ELR (cell line): Measurements from ENCODE around the gene NRCAM.
"Not testable (repeated sequence)": the region's sequence is repeated elsewhere in the genome, so short reads cannot be mapped to it uniquely, and the experiment has no call there.

Source experiments
- DNase-seq: peaks from one replicate; pipeline ENCODE4 v3.0.0-alpha.2; 2015; ENCODE audit warnings: low read depth

NRCAM gene

DNA sequence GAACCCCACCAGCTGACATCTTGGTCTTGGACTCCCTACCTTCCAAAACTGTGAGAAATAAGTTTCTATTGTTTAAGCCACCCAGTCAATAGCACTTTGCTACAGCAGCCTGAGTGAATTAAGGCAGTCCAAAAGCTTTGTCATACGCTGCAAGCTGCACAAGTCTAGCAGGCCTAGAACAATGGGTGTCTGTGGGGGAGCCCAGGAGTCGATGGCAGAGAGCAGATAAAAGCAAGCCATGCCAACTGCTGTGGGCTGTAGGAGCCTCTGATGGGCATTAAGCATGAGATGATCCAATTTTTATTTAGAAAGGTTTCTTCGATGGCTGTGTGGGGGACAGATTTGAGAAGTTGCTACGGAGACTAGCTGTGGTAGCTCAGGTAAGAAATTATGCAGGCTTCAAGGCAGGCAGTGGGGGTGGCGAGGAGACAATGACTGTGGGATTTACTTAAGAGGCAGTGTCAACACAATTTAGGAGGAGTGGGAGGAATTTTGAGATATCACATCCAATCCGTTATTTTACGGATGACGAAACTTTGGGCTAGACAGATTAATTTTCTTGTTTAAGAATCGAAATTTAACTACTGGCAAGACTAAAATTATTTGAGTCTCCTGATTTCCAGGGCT lies 110.4 kb downstream of the NRCAM start:
- no peak for DNase-seq

DNA sequence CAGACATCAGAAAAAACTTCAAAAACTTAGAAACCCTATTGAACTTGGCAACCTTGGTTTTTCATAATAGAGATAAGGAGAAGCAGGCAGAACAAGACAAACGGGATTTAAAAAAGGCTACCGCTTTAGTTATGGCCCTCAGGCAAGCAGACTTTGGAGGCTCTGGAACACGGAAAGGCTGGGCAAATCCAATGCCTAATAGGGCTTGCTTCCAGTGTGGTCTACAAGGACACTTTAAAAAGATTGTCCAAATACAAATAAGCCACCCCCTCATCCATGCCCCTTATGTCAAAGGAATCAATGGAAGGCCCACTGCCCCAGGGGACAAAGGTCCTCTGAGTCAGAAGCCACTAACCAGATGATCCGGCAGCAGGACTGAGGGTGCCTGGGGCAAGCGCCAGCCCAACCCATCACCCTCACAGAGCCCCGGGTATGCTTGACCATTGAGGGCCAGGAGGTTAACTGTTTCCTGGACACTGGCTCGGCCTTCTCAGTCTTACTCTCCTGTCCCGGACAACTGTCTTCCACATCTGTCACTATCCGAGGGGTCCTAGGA lies 115.3 kb downstream of the NRCAM start:
- DNase-seq, result no peak

DNA sequence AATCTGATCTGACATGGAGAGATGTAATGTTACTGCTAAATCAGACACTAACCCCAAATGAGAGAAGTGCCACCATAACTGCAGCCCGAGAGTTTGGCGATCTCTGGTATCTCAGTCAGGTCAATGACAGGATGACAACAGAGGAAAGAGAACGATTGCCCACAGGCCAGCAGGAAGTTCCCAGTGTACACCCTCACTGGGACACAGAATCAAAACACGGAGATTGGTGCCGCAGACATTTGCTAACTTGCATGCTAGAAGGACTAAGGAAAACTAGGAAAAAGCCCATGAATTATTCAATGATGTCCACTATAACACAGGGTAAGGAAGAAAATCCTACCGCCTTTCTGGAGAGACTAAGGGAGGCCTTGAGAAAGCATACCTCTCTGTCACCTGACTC lies 115.8 kb downstream of the NRCAM start:
- DNase-seq, result not testable (repeated sequence)

DNA sequence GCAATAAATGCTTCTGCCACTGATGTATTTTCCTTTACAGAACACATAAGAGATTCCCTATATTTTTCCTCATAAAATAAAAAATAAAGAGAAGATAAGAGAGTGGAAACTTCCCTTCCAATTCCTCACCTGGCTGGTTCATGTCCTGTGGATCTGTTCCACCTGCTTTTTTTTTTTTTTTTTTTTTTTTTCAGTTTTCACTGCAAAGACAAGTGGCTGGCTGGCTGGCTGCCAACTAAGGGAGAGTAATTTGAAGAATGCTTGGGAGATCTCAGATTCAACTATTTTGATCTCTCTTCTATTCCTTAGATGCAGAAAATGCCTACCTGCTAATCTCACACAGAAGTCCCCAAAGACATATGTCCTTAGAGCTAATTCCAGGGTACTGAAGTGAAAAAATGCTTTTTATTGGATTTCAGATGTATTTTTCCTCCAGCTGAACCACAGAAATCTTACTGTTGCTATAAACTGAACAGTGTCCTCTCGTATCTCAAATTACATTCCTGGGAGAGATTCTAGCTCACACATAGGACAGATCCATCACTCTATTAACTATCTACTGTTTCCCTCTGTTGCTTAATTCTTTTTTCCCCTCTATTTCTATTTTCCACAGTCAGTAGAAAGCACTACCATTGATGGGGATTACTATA lies 120.8 kb downstream of the NRCAM start:
- DNase-seq, result no peak

DNA sequence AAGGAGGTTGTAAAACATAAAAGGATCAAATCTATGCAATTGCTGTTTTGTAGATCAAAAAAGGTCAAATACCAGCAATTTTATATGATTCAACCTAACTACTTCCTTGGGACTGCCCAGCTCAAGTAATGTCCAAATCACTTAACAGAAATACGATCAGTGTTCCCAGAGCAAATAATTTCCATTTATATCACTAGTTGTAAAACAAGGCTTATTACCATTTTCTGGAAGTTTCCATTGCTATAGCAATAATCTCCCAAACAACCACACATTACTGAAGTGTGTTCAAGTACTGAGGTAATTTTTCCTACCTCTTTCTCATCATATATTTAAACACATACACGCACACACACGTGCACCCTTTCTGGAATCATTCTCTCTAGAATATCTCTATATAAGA lies 123.3 kb downstream of the NRCAM start:
- no peak for DNase-seq

DNA sequence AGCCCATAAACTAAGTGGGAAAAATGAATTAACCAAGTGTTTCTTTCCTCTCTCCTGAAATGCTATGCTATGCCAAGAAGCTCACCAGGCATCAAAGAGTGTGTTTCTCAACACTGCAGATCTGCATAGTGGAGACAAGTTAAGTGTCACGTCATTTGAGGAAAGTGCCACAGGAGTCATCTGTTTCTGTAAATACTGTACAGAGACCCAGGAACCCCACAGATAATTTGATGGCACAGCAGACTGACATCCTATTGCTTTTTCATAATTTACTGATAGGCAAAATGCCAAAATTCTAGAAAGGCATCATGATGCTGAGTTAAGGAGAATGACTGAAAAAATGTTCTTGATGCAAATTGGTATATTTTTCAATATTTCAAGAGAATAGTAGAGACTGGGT lies 124.3 kb downstream of the NRCAM start:
- no peak for DNase-seq

DNA sequence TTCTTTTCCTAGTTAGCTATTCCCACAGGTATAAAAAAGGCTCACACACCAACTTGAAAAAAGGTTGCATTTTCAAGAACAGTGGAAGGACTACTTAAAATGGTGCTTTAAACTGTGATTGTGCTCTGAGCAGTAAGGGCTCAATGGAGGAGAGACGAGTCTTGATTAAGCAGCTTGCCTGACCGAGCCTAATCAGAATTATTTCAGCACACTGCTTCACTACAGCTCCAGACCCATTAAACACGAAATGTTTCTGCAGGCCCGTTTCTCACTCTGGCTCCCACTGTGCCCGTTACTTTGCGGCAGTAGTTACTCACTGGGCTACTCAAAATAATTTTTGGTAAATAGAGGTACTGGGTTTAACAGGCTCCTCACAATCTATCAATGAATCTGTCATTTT lies 126.0 kb downstream of the NRCAM start:
- DNase-seq, result no peak

DNA sequence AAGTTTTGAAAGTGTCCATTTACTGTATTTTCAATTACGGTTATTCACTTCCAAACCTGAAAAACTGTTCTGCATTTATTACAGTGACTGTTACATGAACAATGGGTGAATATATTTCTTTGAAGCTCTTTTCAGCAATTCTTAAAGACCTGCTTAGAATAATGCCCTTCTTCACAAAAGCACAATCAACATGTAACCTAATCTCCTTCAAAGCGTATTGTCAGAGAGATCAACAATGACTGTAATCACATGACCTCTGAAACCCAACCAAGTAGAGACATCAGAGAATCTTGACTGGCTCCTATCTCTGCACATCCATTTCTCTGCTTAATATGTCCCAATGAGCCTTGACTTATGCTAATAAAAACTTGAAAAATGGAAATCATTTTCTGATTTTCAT lies 126.7 kb downstream of the NRCAM start:
- DNase-seq, result no peak

DNA sequence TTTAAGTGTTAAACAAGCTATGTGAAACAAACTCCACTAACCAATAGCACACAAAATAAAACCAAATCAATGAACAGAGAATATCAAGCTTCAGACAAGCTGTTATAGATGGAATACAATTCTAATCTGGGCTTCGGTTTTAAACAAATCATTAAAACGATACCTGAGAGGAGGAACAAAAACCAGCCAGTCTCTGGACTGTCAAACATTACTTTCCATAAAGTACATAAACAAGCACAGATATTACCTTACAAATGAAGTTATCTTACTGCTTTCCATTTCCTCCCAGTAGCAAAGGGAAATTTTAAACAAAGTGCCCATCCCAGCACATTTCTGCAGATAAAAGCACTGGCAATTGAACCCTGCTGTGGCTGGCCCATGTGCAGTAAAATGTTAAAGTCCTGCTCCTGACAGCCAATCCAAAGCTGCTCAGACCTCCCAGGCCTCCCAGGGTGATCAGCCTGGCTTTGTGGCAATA lies 128.0 kb downstream of the NRCAM start:
- no peak for DNase-seq

DNA sequence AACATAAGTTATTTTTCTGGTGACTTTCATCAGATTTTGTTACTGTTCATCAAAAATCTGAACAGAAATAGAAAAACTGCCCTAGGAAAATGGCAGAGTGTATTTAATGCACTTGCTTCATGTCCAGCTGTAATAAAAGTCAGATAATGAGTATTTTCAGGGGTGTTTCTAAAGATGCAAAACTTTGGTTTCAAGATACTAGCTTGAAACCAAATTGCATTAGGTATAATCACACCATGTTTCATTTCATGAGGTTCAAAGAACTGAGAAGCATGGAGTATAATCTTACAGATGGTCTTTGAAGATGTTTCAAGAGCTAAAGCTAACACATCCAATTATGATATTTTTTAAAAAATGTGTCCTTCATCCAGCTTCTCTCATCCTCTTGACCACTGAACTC lies 128.9 kb downstream of the NRCAM start:
- no peak for DNase-seq

DNA sequence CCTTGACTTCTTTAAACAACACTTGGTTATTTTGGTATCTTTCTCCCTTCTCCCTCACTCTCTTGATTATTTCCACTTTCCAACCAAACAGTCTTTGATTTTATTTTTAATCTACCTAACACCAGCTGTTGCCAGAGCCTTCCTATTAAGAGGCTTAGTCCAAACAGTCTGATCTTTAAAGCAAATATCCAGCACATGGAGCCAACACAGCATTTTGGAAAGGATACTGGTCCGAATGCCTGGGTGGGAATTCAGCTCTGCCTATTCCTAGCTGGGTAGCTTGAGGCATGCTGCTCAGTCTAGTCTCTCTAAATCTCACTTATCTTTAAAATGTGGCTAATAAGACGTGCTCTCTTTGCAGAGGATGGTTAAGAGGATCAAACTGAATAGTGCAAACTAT lies 129.3 kb downstream of the NRCAM start:
- no peak for DNase-seq

DNA sequence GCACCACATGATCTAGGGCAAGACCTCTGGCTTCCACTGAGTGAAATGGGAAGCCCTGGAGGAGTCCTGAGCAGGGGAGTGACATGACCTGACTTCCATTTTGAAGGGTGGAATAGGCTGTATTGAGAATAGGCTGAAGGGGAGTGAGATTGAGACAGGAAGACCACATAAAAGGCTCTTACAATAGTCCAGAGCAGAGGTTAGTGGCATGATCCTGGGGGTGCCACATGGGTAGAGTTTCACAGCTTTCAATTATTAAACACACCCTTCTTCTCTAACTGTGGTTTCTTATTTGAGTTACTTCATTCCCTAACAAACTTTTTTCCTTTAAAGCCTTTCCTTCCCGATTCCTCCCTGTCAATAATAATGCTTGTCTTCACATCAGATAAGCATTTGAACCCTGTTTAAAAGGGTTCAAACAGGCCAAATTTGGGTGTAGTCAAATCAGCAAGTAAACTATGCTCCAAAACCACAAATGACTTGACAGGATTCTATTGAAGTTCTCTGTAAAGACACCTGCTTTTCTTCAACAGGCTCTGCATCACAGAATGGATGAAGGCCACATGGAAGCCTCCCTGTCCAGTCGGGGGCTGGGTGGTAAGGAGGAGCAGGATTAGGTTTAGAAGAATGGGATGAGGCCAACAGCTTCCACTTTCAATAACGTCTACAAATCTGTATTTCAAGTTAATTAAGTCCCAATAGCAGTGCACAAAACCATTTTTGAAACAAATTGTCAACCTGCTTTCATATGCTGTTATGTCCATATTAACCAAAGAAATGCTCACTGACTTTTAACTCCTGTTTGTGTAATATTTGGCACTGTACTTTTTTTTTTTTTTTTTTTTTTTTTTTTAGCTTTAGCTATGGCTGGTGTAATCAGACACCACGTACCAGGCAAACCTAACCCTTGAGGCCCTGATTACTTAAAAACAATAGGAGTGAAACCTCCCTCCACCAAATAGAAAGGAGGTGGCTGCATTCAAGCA lies 131.9 kb downstream of the NRCAM start:
- no peak for DNase-seq

DNA sequence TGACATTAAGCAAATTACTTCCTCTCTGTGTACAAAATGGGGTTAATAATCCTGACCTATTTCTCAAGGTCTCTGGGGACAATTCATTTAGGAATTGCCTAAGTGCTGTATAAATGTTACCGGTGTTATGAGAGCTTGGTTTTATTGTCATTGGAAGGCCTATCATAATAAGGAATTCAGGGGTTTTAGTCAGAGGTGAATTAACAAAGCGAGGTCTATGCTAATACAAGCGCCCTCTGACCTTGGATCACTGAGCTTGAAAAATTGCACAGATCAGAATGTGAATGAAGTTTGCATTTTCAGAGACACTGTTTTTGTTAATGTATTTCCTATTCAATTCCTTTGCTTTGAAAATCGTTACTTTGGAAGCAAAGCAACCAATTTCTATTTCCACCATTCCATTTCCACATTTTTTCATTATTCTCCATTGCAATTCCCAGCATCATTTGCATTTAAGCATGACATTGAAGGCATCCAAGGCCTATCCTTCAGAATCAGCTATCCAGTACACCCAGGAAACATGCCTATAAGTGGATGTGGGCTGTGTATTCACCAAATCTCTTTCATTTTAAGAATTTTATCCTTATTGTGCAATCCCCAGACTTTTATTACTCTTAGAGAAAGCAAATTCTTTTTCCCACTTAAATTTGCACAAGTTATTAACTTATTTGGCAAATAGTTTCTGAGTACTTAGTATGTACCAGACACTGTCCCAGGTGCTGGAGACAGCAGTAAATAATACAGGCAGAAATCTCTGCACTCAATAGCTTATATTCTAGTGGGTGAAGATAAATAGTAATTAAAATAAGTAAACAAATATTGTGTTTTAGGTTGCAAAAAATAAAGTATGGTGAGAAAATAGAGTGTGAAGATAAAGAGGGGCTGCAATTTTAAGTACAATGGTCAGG lies 133.1 kb downstream of the NRCAM start:
- no peak for DNase-seq

DNA sequence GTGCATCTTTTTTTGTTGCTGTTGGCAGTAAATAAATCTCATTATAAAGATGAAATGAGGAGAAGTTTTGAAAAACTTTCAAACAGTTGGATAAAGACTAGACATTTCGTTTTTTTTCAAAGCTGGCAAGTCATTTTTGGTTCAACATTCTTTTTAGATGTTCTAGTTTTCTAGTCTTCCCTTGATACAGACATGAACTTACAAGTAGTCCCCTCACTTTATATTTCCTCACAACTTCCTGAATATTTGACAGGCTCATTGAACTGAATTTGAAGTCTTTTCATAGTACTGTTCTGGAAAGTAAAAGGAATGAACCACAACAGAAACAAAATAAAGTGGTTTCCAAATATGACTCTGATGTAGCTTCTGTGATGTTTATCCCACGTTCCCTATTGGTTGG lies 134.2 kb downstream of the NRCAM start:
- no peak for DNase-seq

DNA sequence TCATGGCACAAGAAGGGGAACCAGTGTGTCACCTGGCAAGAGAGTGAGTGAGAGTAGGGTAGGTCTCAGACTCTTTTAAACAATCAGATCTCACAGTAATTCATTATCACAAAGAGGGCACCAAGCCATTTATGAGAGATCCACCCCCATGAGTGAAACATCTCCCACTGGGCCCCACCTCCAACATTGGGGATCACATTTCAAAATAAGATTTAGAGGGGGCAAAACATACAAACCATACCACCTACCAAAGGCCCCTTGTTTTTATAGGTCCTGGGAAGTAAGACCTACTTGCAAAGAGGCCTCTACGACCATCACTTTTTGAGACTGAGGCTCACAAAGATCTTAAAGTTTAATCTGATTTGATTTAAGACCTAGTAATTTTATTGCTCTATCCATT lies 134.9 kb downstream of the NRCAM start:
- no peak for DNase-seq

DNA sequence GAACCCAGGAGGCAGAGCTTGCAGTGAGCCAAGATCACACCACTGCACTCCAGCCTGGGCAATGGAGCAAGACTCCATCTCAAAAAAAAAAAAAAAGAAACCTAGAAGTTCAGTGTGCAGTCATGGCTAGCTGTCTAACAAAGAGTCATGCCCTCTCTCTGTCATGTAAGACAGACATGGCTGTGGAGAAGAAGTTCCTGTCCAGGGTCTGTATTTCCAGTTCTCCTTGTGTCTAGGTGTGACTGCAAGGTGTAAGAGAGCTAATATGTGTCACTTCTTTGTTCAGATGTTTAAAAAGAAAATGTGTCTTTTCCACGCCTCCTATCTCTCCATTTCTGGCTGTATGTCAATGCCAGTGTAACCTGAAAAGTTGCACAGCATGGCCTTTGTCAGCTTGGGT lies 139.5 kb downstream of the NRCAM start:
- DNase-seq, result no peak

DNA sequence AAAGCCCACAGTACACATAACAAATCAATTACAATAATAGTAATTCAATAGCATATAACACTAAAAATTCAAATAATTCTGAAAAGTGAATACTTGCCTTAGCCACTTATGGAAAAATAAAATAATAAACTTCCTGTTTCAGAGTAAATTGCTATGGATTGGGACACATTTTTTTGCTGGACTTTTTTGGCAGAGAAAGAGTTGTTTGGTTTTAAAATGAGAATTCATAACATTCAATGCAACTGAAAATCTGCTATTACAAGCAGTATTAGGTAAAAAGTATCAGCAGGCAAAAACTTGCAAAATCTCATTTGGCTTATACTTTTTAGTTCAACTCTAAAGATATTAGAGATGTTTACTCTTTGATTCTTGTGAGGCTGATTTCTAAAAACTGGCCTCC lies 141.7 kb downstream of the NRCAM start:
- DNase-seq, result no peak

DNA sequence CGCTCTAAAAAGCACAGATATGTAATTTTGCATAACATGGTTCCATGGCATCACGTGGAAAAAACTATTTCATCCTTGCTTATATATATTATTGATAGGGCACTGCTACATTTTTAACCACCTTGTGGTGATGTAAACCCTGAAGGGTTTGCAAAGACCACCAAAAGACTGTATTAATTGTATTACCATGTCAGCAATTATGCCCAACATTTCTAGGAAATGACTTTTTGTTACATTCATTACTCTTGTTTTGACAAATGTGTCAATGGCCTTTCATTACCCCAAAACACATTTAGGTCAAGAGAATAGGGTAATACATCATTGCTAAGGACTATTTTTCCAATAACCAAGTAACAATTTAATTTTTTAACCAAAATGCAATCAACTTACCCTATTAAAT lies 142.2 kb downstream of the NRCAM start:
- DNase-seq, result no peak

DNA sequence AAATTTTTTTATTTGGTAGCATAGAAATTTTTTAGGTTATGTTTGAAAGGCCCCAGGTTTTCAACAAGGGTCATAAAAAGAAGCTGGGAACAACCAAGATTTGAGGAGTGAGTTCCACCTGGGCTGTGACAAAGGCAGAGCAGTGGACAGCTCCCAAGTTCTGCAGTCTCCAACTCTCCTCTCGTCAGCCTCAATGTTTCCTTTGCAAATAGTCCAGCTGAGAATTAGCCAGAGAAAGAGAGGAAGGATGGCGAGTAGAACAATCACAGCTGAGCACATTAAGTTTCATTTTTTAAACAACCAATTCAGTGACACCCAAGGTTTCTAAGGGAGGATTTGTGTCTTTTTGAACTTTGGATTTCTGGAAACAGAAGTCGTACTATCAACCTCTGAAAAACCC lies 143.2 kb downstream of the NRCAM start:
- DNase-seq, result no peak

DNA sequence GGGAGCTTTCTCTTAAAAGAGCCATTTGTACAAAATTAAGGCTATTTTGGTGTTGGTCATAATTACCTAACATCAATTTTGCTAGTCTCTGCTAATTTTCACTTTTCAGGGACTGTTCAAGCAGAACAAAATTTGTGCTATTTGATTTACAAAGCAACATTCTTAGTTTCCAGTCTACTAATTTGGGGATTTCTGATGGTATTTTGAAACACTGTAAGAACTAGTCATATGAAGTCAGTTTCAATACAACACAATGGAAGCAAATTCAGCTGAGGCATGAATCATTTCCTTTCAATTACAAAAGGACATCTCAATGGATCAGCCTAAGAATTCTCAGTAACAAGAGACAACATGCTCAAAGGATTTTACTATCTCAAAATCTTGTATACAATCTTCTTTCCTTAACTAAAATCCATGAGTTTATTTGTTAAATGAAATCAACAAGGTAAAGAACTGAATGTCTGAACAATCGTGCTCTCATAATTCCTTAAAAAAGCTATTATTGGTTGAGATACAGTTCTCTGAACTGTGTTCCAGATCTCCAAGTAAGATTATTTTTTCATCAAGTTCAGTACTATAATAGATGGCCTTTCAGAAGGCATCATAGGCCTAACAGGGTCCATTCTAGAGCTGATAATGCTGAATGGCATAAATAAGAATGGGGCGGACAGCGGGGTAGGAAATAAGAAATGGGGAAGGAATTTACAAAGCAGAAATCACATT lies 144.6 kb downstream of the NRCAM start:
- peak; percentile 58 for DNase-seq

DNA sequence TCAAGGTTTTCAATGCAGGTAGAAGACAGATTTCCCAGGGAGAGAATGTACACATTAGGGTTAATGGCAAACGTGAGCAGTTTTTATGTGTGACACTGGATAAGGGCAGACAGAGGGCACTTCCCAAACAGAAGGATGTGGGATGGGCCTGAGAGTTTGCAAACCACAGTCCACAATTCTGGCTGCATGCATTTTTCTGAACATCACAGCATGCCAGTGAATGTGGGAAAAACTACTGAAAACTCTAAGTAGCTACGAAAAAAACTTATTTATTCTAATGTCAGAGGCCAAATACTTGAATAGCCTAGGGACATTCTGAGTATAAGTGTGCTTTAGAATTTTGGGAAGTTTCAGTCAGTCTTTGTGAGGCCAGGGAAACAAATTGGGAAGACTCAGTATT lies 145.9 kb downstream of the NRCAM start:
- DNase-seq, result no peak
